ENCODE results near the gene SSBP3.
A peak's percentile ranks its signal among the peaks of the same experiment; 100 is the strongest.
"Not testable (repeated sequence)": the region's sequence is repeated elsewhere in the genome, so short reads cannot be mapped to it uniquely, and the experiment has no call there.

SSBP3 gene

DNA sequence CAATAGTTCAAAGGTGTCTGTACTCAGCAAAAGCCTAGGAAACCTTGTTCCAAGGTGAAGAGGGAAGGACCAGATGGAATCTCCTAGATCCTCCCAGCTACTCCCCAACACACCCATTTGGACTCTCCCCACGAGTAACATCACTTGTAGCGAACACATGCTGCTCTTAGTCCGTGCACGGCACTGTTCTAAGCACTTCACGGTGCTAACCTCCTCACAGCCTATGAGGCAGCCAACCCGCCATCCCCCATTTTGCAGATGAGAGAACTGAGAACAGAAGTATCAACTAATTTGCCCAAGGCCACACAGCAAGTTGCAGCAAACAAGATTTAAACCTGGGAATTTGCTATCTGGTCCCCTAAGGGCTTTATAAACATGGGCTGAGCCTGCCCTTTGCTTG is 182.0 kb downstream of the SSBP3 start:
- FAIRE-seq = no peak
- no peak for DNase-seq (ENCODE audit: low spot score)

DNA sequence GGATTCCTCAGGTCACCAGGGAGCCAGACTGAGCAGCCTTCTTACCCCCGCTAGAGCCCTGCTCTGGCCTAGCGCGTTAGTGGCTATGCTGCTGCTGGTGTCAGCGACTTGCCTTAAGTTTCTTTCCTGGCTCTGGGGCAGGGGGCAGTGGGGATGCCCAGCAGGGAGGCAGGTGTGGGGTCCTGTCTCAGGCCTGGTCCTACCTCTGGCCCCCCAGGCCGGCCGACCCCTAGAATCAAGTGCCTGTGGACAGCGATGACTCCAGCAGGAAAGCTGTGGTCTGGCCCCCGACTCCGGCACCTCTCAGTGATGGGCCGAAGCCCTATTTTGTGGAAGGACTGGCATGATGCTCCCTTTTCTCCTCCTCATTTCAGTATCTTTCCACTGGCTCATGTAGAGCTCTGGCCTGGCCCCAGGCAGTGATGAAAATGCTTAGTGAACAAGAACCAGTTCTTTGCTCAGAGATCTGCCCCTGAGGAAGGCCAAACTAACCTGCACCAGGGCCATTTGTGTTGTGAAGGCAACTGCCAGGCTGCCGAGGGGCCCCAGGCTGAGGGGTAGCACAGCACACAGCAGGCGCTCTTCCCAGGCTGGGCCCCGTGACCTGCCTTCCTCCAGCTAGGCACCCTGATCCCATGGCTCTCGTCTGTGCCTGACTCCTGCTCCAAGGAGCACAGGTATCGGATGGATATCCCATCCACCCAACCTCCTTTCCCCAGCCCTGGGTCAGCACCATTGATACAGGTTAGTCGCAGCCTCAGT is 182.6 kb downstream of the SSBP3 start:
- DNase-seq (ENCODE audit: low spot score) (no peak), FAIRE-seq (no peak)

DNA sequence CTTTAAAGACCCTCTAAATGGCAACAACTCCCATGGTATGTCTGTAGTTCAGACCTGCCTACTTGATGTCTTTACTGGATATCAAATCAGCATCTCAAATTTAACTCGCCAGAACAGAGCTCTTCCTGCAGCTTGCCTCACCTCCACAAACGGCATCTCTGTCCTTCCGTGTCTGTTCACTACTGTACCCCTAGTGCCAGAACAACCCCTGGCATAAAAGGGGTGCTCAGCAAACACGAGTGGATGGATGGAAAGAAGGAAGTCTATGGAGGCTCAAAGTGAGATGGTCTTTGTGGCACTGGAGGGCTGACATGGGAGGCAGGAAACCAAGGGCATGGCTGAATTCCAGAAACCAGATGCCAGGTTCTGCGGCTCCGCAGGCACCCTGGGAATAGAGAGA is 183.5 kb downstream of the SSBP3 start:
- no peak for FAIRE-seq
- DNase-seq (ENCODE audit: low spot score) = no peak

DNA sequence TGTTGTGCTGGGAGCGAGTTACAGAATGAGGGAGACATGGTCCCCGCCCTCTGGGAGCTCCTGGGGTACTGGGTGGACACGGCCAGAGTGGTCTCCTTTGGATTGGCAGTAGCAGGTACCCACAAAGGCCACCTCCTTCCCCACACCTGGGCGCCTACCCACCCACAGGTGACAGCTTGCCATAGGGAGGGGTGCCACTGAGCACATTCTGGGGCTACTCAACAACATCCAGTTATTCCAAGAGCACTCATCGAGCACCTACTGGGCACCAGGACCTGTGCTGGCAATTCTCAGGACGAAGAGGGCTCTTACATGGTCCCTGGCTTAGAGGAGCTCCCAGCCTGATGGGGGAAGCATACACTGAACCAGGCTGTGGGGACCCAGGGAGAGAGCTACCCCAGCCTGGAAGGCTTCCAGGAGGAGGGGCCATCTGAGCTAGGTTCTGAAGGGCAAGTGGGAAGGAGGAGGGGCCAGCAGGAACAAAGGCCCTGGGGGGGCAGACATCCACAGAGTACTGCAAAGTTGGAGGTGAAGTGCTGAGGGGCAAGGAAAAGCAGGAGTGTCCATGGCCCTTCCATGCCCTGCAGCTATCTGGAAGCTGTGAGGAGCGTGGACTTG is 184.2 kb downstream of the SSBP3 start:
- no peak for FAIRE-seq
- no peak for DNase-seq (ENCODE audit: low spot score)

- DNase-seq (ENCODE audit: low spot score) = no peak
- peak; percentile 93 for FAIRE-seq
Observed at GRCh38 chr1:54221113-54221834, 184.9 kb downstream of the SSBP3 start.

- no peak for DNase-seq (ENCODE audit: low spot score)
- FAIRE-seq = no peak
Observed at GRCh38 chr1:54220004-54220811, 186.0 kb downstream of the SSBP3 start.

GRCh38 chr1:54219688-54220003 is 186.5 kb downstream of the SSBP3 start:
- FAIRE-seq (no peak), DNase-seq (ENCODE audit: low spot score) (no peak)

DNA sequence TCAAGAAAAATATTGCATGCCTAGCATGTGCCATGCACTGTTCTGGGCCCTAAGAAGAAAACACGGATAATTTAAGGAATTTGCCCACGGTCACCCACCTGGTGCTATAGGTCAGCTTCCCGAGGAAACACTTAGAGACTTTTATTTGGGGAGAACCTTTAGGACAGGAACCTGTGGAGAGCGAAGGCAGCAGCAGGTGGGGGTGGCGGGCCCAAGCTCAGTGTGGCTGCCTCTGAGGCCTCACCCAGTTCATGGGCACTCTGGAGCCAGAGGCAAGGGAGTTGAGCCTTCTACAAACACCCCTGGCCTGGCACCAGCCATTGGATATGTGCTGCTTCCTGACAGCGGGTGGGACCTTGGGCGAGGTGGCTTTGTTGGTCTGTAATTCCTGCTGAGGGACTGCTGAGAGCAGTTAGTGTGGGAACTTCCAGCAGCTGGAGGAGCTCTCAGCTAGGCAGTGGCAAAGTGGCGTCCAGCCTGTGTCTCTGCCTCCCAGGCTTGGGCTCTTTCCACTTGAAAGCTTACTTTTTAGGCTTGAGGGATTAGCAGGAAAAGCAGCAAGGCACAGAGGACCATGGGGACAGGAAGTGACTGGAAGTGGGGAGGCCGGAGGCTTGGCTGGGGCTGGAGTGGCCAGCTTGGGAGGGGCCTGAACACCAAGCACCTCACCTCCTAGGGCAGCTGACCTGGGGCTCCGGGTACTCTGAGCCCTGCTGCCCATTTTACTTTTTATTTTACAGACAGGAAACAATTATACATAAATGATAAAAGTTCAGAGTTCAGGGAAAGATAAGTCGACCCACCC is 187.1 kb downstream of the SSBP3 start:
- no peak for DNase-seq (ENCODE audit: low spot score)
- no peak for FAIRE-seq

GRCh38 chr1:54215523-54215922 is 190.7 kb downstream of the SSBP3 start:
- FAIRE-seq (no peak), DNase-seq (ENCODE audit: low spot score) (no peak)

GRCh38 chr1:54212872-54213271 is 193.3 kb downstream of the SSBP3 start:
- FAIRE-seq (no peak), DNase-seq (ENCODE audit: low spot score) (no peak)

DNA sequence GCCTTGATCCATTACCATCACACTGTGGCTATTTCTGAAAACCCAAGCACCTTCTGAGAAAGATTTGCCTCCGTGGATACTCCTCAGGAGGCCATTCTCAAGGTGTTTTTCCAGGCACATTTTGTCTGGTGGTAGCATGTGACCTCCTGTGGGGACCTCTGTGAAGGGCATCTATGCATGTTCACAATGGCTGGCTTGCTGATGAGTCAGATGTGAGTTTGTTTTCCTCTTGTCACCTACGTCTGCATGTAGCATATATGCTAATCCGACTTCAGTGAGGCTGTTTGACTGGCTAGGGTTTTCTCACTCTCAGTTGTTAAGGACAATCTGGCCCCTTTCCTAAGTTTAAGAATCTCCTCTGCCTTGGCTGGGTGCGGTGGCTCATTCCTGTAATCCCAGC is 198.3 kb downstream of the SSBP3 start:
- not testable (repeated sequence) for FAIRE-seq; DNase-seq (ENCODE audit: low spot score)

- FAIRE-seq = no peak
- no peak for DNase-seq (ENCODE audit: low spot score)
Observed at GRCh38 chr1:54207287-54207686, 198.9 kb downstream of the SSBP3 start.

DNA sequence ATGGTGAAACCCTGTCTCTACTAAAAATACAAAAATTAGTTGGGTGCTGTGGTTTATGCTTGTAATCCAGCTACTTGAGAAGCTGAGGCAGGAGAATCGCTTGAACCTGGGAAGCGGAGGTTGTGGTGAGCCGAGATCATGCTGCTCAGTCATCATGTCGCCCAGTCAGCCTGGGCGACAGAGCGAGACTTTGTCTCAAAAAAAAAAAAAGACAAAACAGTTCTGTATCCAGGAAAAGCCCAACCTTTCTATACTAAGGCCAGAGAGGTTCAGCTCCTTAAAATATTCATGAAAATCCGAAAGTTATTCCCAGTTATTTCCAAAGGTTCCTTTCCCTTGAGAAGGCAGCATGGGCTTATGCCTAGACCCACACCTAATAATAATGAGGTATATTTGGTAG is 202.0 kb downstream of the SSBP3 start:
- DNase-seq (ENCODE audit: low spot score) = no peak
- no peak for FAIRE-seq

GRCh38 chr1:54200519-54200997 is 205.6 kb downstream of the SSBP3 start:
- no peak for DNase-seq (ENCODE audit: low spot score)
- no peak for FAIRE-seq

- peak; percentile 97 for DNase-seq (ENCODE audit: low spot score)
- no peak for FAIRE-seq
Observed at GRCh38 chr1:54199765-54200518, 206.3 kb downstream of the SSBP3 start, which contains the start of the genes CYB5RL and MRPL37. Gene CYB5RL (minus strand): TSS chr1:54200030. CDS start chr1:54195616, 4,414 bp downstream. Gene MRPL37 (plus strand): TSS chr1:54200167. CDS start chr1:54200244, 77 bp downstream.

GRCh38 chr1:54199151-54199764 is 206.9 kb downstream of the SSBP3 start:
- FAIRE-seq (no peak), DNase-seq (ENCODE audit: low spot score) (no peak)

GRCh38 chr1:54193453-54193852 is 212.7 kb downstream of the SSBP3 start:
- DNase-seq (ENCODE audit: low spot score) (no peak), FAIRE-seq (no peak)

GRCh38 chr1:54191525-54191924 is 214.7 kb downstream of the SSBP3 start:
- no peak for DNase-seq (ENCODE audit: low spot score)
- FAIRE-seq = no peak

DNA sequence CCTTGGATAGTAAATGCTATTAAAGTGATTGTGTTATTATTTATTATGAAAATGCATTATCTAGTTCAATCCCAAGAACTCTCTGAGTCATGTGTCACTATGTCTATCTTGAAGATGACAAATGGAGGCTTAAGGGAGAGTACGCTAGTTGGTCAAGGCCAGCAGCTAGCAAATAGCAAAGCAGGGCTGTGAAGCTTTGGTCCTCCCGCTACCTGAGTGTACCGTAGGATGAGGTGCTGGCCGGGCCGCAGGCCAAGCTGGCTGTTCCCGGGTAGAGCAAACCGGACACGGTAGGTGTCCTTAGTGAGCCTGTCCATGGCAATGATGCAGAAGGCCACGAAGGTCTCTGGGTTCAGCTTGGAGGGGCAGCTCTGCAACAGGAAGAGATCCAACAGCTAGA is 215.7 kb downstream of the SSBP3 start:
- FAIRE-seq (no peak), DNase-seq (ENCODE audit: low spot score) (no peak)
